Stimulated activated CD8-positive, alpha-beta memory T cell treated with anti-CD3 and anti-CD28 coated beads, Interleukin-12 subunit alpha, Interleukin-12 subunit beta, amount 100 ng/mL, for 1 hour (primary cell): Measurements from ENCODE around the gene OR5H2.

Source experiments
- DNase-seq: peaks from one replicate; pipeline ENCODE4 v3.0.0-alpha.2; 2020; ENCODE audit warnings: low read depth

The OR5H2 gene

DNA sequence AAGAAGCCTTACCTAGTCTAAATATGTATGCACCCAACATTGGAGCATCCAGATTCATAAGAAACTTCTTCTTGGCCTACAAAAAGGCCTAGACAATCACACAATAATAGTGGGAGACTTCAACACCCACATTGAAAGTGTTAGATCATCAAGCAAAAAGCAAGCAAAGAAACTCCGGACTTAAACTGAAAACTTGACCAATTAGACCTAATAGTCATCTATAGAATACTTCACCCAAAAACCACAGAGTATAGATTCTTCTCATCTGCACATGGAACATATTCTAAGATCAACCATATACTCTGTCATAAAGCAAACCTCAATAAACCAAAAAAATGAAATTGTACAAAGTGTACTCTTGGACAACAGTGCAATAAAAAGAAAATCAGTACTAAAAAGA, 49.0 kb downstream of the OR5H2 start:
- DNase-seq = no peak
